Epidermal melanocyte (primary cell): Measurements from ENCODE around the gene KRT6C.
"Not testable (repeated sequence)": the region's sequence is repeated elsewhere in the genome, so short reads cannot be mapped to it uniquely, and the experiment has no call there.

ENCODE experiments used
- DNase-seq: peaks from one replicate; pipeline ENCODE4 v3.0.0; 2011; ENCODE audit warnings: low spot score; ENCODE audit not compliant: insufficient read length

The KRT6C gene

GRCh38 chr12:52455821-52456220, 17.8 kb downstream of the KRT6C start:
- DNase-seq: no peak

- no peak for DNase-seq
Observed at GRCh38 chr12:52454411-52455201, 19.0 kb downstream of the KRT6C start.

GRCh38 chr12:52452101-52452500, 21.5 kb downstream of the KRT6C start, which contains the start of gene KRT6B:
KRT6B (minus strand) TSS chr12:52452146; CDS start chr12:52452078, 68 bp downstream.
- DNase-seq: no peak

GRCh38 chr12:52448228-52448627, 25.4 kb downstream of the KRT6C start:
- DNase-seq: no peak

- not testable (repeated sequence) for DNase-seq
Observed at GRCh38 chr12:52447196-52447595, 26.4 kb downstream of the KRT6C start.

GRCh38 chr12:52446367-52447045, 27.1 kb downstream of the KRT6C start:
- DNase-seq: no peak

- DNase-seq: no peak
Observed at GRCh38 chr12:52445876-52446275, 27.7 kb downstream of the KRT6C start.

- DNase-seq: no peak
Observed at GRCh38 chr12:52444647-52445595, 28.7 kb downstream of the KRT6C start.

GRCh38 chr12:52443966-52444365, 29.6 kb downstream of the KRT6C start:
- no peak for DNase-seq

GRCh38 chr12:52442600-52443061, 31.0 kb downstream of the KRT6C start:
- DNase-seq: no peak

GRCh38 chr12:52441320-52441911, 32.2 kb downstream of the KRT6C start:
- no peak for DNase-seq

- no peak for DNase-seq
Observed at GRCh38 chr12:52440821-52441319, 32.7 kb downstream of the KRT6C start.

GRCh38 chr12:52439845-52440244, 33.8 kb downstream of the KRT6C start:
- no peak for DNase-seq

- DNase-seq: no peak
Observed at GRCh38 chr12:52439420-52439819, 34.2 kb downstream of the KRT6C start.

GRCh38 chr12:52438305-52439301, 35.0 kb downstream of the KRT6C start:
- DNase-seq: no peak

GRCh38 chr12:52437508-52437907, 36.1 kb downstream of the KRT6C start:
- no peak for DNase-seq

- DNase-seq: no peak
Observed at GRCh38 chr12:52436828-52437474, 36.7 kb downstream of the KRT6C start.

- DNase-seq: no peak
Observed at GRCh38 chr12:52436000-52436827, 37.4 kb downstream of the KRT6C start.
